GM18520 (cell line): ENCODE measurements around the gene ARHGAP26.
"Not testable (repeated sequence)": the region's sequence is repeated elsewhere in the genome, so short reads cannot be mapped to it uniquely, and the experiment has no call there.

ENCODE experiments used
- ATAC-seq: cut with Tn5 transposase; IDR thresholded peaks from one replicate; pipeline ENCODE4 v1.9.1; 2021; ENCODE audit not compliant: unreplicated experiment

The ARHGAP26 gene

DNA sequence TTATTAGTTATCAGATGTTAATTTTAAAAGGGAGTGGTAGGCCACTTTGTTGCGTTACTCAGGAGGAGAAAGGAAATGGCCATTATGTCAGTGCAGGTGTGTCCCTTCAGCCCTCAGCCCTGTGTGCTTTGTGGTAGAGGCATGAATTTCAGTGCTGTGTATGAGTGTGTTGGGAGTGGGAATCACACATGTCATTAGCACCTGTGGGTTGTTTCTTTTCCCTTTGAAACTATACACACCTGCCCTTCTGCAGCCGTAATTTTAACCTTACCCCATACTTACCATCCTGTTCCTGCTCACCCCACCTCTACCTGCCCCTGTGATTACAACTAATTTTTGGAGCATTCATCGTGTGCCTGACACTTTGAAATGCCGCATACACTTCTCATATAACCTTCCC lies 156.4 kb downstream of the ARHGAP26 start:
- no peak for ATAC-seq

DNA sequence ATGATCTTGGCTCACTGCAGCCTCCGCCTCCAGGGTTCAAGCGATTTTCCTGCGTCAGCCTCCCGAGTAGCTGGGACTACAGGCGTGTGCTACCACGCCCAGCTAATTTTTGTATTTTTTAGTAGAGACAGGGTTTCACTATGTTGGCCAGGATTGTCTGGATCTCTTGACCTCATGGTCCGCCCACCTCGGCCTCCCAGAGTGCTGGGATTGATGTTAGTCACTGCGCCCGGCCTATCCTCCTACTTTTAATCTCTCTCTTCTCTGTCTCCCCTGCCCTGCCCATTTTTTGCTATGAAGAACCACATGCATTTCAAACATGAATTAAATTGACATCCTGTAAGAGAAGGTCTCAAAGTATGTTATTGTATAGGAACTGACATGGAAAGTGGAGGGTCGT lies 158.8 kb downstream of the ARHGAP26 start:
- not testable (repeated sequence) for ATAC-seq

DNA sequence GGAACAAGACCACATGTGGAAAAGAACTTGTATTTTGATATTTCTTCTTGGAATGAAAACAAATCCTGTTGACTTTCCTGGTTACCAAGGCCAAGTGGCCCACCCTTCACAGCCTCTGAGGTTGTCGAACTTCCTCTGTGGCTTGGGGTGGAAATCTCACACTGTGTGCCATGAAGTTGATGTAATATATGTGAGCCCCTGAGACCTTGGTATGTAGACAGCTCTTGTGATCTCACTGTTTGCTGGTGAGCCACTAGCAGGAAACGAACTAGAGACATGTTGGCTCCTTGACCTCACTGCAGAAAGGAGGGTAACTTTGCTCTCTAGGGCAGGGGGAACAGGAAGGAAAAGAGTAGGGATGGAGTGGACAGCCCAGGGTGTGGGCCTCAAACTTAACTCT lies 159.4 kb downstream of the ARHGAP26 start:
- no peak for ATAC-seq

DNA sequence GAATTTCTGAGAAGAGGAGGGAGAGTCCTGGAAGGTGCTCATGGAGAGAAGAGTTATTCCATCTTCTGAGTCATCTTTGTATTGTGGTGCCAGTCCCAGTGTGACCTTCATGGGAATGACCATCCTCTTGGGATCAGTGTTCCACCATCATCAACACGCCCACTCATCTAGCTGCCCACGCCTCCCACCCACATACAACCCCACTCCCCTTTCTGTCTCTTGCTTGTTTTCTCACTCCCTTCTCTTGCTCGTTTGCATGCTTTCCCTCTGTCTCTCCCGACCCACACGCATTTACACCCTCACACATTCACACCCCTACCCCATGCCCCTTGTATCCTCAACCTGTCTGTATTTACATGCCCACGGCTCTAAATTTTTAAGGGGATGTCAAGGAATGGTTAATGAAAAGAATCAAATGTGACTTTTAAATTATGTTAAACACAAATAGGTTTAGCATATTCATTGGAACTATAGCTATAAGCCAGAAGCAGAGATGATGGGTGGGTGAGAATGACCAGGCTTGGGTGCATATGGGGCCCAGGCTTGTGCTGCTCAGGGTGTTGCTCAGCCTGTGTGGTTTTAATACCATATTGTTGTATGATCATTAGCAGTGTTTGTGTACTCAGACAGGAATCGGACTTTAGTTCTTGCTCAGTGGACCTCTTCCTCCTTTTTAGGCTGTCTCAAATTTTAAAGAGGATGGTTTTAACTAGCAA lies 160.4 kb downstream of the ARHGAP26 start:
- ATAC-seq, result no peak

DNA sequence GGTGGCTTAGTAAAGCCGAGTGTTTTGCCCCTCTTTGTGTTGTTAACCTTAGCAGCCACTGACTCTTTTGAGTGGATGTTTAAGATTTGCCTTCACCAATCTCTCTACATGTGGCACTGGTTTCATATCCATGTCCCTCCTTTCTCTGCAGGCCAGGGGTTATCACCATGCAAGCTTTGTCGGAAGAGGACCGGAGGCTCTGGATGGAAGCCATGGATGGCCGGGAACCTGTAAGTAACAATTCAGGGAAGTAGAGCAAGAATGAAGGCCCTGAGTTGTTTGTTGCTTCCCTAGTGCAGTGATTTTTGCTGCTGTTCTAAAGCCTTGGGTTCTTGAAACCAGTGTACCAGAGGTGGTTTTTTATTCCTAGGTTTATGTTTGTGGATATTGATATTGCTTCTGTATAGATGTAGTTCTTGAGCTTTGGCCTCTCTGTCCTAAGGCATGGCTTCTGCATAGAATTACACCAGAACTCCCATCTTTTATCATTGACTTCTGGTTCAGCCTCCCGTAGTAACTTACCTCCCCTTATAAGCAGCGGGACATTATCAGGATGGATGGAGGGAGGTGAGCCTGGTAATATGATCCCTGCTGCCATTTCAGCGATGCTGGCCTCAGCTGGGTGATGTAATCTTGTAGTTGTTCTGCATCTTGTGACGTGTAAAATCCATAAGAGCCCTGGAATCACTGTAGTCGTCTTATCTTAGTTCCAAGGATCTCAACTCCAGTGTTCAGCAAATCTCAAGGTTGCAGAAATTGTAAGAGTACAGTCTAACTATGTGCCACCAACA lies 161.9 kb downstream of the ARHGAP26 start:
- no peak for ATAC-seq

DNA sequence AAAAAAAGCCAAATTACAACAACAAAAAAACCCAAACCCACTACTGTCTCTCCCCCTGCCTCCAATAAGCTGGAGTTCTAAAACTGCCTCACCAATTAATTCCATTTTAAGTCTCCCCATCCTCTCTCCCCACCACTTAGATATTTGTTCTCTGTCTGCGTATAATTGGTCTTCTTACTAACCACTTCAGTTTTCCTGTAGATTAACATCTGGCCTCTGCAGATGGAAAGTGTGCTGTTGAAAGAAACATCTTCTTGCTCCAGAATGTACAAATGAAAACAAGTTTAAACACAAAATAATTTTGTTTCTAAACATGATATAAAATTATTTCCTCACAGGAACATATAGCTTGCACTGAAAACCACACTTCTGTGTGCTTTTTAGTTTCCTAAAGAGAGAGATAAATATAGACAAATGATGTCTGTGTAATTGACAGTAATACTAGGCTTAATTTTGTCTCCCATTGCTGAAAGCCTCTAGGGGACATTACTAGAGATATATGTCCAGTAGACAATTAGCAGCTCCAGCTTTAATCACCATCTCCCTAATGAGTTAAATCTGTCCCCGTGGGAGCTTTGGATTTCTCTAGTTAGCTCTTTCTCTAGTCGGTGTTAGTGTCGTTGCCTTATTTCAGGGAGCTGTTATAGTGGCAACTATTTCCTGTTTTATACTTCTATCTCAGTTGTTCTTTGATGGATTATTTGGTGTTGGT lies 164.0 kb downstream of the ARHGAP26 start:
- no peak for ATAC-seq

DNA sequence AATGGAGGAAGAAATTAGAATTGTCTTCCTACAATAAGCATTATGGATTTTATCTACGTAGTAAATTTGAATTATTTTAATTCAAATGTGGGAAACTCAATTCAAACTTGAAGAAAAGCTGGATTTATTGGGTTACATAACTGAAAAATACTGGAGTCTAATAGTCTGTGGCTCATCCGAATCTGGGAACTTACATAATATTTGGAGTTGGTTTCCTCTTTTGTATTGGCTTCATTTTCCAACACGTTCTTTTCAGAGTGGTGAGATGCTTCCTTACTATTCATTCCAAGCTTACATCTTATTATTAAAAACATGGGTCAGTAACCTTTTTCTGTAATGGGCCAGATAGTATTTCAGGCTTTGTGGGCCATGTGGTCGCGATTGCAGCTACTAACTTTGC lies 164.8 kb downstream of the ARHGAP26 start:
- ATAC-seq, result no peak

DNA sequence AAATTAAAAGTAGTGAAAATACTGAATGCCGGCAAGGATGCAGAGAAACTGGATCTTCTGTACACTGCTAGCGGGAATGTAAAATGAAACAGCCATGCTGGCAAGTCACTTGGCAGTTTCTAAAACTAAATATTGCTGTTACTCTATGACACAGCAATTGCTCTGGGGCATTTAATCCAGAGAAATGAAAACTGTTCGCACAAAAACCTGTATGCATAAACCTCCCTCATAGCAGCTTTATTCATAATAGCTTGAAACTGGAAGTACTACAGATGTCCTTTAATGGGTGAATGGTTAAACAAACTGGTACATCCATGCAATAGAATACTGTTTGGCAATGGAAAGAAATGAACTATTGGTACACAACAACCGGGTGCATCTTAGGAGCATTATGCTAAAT lies 167.2 kb downstream of the ARHGAP26 start:
- ATAC-seq, result no peak

DNA sequence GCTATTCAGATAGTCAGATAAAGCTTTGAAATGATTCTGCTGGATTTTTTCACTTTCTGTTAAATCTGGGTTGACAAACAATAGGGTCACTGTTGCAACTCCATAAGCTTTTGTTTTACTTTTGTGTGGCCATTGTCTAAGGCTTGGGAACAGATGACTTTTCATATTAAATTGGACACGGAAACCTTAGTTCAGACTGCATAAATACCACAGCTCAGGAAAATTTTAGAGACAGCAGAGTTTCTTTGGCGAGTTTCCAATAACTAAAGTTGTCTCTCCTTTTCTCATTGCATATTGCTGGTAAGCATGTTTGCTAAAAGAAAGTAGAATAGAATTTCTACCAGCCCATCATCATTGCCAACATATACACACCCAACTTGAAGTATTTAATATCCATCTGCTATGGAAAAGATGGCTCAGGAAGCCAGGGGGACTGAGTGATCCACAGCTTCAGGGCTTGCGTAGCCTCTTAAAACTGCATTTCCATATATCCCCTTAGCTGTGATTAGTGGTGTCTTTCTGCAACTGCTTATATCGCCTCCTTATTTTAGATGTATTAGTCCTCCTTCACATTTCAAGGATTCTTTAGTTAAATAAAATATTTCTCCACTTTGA lies 168.2 kb downstream of the ARHGAP26 start:
- no peak for ATAC-seq

DNA sequence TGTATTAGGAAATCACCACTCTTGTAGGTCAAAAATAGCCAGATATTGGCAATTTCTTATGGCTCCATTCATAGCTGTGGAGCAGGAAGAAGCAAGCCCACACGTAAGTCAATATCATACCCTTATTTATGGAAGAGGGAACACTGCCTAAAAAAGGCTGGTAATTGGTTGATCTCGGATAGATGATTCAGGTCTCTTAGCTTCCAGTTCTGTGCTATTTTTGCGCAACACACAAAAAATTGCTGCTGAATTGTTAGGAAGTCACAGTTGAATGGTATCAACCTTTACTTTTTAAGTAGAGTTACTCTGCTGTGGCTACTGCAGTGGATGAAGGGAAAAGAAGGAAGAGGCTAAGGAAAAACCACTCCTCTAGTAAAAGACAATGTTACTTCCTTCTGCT lies 168.8 kb downstream of the ARHGAP26 start:
- no peak for ATAC-seq

DNA sequence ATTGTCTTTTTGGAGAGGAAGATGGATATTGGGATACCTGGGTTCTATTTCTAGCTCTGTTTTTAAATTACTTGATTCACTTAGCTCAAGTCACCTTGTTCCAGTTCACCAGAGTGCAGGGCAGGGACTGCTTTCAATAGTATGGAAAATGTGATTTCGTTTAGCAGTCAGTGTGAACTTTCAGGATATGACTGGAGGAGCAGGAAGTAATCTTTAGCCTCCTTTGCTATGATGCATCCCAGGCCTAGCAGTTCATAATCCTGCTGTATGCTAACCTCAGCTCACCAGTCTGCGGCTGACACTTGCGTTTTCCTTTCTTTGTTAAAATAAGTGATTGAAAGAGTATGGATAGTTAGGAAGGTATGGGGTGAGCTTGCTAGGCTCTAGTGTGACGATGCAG lies 169.7 kb downstream of the ARHGAP26 start:
- ATAC-seq, result no peak

DNA sequence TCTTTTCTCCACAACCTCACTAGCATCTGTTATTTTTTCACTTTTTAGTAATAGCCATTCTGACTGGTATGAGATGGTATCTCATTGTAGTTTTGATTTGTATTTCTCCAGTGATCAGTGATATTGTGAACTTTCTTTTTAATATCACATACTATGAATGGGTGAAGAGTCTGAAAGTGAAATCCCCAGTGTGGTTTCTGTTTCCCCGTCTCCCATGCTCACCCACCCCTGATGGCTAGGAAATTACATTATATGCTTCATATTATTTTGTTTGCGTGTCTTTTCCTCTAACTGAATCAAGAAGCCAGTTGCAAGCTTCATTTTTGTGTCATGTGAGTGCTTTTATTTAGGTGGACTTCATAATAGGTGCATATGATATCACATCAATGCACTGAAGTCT lies 171.1 kb downstream of the ARHGAP26 start:
- ATAC-seq, result no peak

DNA sequence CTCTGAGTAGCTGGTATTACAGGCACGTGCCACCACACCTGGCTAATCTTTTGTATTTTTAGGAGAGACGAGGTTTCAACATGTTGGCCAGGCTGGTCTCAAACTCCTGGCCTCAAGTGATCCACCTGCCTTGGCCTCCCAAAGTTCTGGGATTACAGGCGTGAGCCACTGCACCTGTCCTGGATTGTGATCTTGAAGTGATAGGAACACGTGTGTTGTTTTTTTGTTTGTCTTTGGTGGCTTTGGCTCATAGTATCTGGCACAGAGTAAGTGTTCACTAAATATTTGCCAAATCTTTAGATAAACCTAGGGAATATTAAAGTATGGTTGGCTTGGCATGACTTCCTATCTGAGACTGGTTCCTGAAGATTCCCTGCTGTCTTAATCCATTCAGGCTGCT lies 172.7 kb downstream of the ARHGAP26 start:
- no peak for ATAC-seq

DNA sequence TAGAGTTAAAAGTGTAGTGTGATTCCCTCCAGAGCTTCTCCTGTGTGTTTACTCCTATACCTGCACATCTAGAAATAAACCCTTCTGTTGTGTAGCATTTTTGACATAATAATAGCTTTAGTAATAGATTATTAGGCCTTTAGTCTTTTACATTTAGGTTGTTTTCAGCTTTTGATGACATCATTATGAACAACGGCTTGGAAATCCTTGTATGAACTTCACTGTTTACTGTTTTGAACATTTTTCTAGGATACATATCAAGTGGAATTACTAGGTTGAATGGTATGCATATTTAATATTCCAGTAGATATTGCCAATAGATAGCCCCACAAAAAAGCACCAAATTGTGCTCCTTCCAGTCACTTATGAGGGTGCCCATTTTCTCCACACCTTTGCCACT lies 174.0 kb downstream of the ARHGAP26 start:
- ATAC-seq, result no peak

DNA sequence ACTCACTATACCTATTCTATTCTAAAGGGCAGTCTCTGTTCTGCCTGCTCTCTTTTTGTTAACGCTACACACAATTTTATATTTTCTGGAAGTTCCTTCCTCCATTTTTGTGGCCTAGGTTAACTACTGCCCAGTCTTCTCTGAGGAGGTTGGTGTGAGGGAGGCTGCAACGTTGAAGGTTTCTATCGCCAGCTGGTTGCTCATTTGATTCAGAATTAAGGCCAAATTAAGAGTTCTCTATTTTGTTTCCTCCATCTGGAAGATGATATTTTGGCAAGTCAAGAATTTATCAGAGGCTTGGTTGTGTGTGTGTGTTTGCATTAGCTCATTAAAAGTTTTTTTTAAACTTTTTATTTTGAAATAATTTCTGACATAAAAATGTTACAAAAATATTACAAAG lies 175.1 kb downstream of the ARHGAP26 start:
- ATAC-seq, result no peak

DNA sequence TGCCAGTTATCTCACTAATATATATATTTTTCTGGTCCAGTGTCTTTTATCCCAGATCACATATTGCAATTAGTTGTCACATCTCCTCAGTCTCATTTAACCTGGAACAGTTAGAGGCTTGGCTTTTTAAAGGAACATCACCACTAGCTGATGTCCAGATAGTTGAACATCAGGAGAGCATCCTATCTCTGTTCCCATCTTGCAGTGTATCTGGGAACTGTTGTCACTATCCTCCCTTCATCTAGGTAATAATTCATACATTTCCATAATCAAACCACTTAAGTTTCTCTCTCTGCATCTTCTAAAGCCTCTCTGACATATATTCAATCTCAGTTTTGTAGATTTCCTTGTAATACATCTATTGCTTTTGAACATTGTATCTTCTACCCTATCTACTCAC lies 175.7 kb downstream of the ARHGAP26 start:
- no peak for ATAC-seq

DNA sequence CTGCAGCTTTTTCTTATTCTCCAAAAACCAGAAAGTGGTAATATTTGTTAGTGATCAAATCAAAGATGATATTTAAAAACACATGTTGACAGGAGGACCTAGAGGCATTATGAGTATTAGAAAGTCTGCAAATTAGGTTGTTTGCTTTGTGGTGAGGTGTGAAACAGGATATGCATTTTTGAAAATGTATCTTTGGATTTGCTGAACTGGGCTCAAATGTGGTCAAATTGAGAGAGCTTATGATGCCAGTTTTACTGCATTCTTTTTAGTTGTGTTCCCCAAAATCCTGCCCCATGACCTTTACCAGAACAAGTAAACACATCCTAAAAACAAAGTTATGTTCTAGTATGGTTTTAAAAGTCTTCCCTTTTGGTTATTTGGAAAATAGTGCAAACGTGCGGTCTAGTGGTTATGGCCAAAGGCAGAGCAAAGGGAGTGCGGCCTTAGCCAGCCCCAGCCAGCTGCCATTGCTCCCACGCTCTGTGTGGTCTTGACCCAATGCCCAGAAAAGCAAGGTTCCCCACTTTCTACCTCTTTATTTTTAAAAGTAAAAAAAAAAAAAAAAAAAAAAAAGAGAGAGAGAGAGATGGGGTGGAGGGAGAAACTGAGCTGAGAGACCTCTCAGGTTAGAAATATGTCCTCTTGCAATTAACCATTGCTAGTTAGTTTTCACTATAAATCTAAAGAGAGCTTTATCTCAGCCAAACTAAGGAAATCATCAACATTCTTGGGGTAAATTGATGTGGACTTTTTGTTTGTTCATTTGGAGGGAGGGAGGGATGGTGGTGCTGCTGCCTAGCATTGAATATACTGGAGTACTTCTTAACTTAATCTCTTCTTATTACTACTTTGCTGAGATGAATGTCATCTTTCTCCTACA lies 176.6 kb downstream of the ARHGAP26 start:
- no peak for ATAC-seq

DNA sequence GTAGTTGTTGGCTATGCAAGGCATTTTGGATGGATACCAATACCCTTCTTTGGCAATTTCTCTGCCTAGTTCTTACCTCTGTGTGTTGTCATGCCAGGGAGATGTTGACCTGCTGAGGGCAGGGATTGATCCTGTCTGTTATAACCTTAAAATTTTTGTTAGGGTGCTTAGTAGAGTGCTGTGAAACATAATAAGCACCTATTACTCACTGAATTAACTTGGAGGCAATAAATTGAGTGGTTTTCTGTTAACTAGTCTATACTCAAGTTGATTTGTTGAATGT lies 177.2 kb downstream of the ARHGAP26 start:
- ATAC-seq, result no peak

DNA sequence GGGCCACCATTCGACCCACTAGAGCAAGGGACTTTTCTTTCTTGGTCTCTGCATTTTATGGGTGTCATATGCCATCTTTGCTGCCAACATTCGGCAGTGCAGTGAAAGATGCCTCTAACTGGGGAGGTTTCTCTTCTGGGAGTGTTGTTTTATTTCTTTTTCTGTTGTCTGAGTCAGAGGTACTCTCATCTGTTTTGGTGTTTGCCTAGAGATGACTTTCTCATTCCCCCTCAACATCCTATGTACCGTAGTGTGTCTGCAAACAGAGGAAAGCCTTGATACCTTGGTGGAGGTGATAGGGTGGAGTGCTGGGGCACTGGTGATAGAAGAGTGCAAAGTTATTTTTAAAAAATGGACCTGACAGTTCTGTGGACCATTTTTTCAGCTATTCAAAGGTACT lies 182.1 kb downstream of the ARHGAP26 start:
- no peak for ATAC-seq

DNA sequence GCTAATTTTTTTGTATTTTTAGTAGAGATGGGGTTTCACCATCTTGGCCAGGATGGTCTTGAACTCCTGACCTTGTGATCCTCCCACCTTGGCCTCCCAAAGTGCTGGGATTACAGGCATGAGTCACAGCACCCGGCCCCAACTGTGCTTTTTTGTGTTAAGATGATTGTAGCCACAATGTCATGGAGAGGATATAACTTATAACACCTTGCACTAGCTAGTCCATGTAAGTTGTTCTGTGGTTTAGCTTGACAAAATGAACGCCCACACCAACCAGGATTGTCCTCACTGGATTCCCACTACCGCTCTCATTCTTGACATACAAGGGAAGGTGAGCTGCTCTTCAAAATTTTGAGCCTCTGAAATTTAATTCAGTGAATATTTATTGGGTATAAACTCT lies 182.7 kb downstream of the ARHGAP26 start:
- not testable (repeated sequence) for ATAC-seq

DNA sequence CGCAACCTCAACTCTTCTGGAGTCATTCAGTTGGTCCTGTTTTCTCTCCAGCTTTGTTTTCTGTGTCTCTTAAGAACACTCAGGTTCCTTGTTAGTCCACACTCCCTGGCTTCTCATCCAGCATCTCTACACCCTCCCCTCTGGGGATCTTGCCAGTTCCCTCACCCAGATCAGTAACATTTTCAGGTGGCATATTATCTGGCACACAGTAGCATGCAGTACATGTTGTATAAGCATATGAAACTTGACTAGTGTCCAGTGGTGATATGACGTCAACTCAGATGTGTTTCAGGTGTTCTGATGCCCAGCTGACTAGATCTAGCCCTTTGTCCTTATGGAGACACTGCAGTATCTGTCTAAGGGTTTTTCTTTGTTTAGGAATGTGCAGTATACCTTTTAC lies 184.3 kb downstream of the ARHGAP26 start:
- no peak for ATAC-seq
